ENCODE data around the gene CADM3.
A peak's percentile ranks its signal among the peaks of the same experiment; 100 is the strongest.

CADM3 gene

DNA sequence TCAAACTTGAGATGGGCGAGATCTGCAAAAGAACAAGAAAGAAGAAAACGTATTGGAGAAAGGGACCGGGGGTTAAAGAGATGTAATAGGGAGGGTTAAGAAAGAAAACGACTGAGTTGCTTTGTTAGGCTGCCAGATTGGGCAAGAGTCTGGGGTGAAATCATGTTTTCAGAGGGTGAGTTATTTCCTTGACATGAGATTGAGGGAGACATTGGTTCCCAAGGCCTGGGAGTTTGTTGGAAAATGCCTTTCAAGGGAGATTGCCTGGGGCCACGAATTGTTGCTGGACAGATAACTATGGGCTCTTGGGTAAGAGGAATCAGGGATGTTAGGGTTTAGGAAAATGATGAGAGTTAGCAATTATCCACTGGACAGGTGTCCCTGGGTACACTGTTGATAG lies 776 bp upstream of the CADM3 start:
- Histone ChIP-seq H3K36me3 (ENCODE audit: insufficient read depth, low read length) (no peaks in the 10 kb centered on the region), H3K4me3 (no peak overlapping the region), H3K9me3 (ENCODE audit: low read depth, low read length) (no peaks in the 10 kb centered on the region), H3K9ac (ENCODE audit: insufficient read length) (no peak overlapping the region), H3K27ac (no peak overlapping the region)
- DNase-seq (ENCODE audit: low read depth, low spot score): no peak
- TF ChIP-seq EZH2 (IDR thresholded peaks at IDR 0.05) (no peak), FOXP2 (optimal IDR thresholded peaks at IDR 0.05; ENCODE audit: control extremely low read depth, extremely low read length, insufficient read depth) (no peak), POLR2AphosphoS5 (IDR thresholded peaks at IDR 0.05; ENCODE audit: borderline replicate concordance, low read depth, low read length) (no peak)

DNA sequence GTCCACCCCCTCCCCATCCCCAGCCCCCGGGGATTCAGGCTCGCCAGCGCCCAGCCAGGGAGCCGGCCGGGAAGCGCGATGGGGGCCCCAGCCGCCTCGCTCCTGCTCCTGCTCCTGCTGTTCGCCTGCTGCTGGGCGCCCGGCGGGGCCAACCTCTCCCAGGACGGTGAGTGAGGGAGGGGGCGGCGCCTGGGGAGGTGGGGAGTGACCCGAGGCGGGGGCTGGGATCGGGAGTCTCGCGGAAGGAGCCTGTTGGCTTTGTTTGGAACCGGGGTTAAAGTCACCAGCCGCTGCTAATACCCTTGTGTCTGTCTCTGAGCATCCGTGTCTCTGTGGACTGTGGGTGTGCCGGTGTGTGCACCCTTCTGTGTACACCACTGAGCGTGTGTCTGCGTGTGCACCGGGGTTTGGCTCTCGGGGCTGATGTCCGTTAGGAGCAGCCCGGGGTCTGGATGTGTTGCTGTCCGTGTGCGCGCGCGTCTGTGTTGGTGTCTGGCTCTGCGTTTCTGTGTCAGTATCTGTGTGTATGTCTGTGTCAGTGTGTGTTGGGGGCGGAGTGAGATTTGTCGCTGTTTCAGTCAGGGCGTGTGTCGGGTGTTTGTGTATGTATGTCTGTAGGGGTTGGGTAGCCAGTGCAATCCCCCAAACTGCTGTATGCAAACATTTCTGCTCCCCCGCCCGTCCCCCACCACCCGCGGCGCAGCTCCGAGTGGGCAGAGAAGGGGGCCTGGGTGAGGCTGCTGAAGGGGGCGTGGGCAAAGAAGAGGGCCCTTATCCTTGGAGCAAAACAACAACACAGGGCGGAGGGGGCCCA lies 480 bp downstream of the CADM3 start:
- Histone ChIP-seq H3K36me3 (ENCODE audit: insufficient read depth, low read length) (no peaks in the 10 kb centered on the region), H3K27ac (no peak overlapping the region), H3K9ac (ENCODE audit: insufficient read length) (no peak overlapping the region), H3K9me3 (ENCODE audit: low read depth, low read length) (no peaks in the 10 kb centered on the region), H3K4me3 (no peak overlapping the region)
- no peak for TF ChIP-seq POLR2AphosphoS5 (IDR thresholded peaks at IDR 0.05; ENCODE audit: borderline replicate concordance, low read depth, low read length)
- no peak for TF ChIP-seq EZH2 (IDR thresholded peaks at IDR 0.05)
- no peak for TF ChIP-seq FOXP2 (optimal IDR thresholded peaks at IDR 0.05; ENCODE audit: control extremely low read depth, extremely low read length, insufficient read depth)
- no peak for DNase-seq (ENCODE audit: low read depth, low spot score)

DNA sequence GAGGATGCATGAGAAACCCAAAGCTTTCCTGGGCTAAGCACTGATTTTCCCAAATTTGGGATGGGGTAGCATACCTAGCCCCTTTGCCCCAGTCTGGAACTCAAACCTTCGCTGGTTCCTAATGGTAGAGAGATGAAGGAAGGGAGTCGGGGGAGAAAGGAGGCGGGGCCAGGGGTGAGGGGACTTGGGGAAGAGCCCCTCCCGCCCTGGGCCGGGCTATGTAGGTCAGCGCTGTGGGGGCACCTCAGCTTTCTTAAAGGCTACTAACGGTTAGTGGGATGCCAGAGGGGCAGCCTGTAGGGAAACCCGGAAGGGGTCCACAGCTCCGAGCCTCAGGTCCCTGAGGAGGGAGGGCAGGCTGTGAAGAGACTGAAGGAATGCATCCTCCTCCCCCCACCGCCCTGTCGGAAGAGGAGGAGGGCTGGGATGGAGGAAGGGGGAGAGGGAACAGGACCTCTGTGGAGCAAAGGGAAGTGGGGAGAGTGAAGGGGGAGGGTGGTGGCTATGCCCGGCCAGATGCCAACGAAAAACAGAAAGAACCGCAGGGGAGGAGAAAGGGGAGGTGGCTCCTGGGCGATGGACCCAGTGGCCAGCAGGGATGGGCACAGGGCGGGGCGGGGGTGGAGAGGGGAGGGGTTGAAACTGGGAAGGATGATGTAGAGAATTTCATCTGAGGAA lies 1.3 kb downstream of the CADM3 start:
- no peaks in the 10 kb centered on the region for H3K9me3 ChIP-seq (ENCODE audit: low read depth, low read length)
- DNase-seq (ENCODE audit: low read depth, low spot score): no peak
- no peaks in the 10 kb centered on the region for H3K36me3 ChIP-seq (ENCODE audit: insufficient read depth, low read length)
- no peak overlapping the region for H3K9ac ChIP-seq (ENCODE audit: insufficient read length)
- TF ChIP-seq POLR2AphosphoS5 (IDR thresholded peaks at IDR 0.05; ENCODE audit: borderline replicate concordance, low read depth, low read length) (no peak), EZH2 (IDR thresholded peaks at IDR 0.05) (no peak), FOXP2 (optimal IDR thresholded peaks at IDR 0.05; ENCODE audit: control extremely low read depth, extremely low read length, insufficient read depth) (no peak)
- H3K27ac ChIP-seq: no peak overlapping the region
- H3K4me3 ChIP-seq: no peak overlapping the region

DNA sequence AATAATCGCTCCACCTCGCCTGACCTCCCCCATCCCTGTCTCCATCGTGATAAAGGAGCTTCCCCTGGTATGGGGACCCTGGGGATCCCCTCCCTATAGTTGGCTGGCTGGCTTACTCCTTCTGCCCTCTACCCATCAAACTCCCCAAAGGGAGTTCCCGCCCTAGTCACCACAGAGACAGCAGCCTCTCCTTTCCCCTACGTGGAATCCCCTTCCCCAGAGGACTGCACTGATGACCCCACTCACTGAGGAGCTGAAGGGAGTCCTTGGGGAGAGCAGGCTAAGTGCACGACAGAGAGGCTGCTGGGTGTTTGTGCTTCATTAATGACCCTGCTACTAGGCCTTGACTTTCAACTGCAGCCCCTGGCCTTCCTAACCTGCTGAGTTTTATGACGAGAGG lies 1.9 kb downstream of the CADM3 start:
- Histone ChIP-seq H3K9ac (ENCODE audit: insufficient read length) (no peak overlapping the region), H3K27ac (no peak overlapping the region), H3K4me3 (no peak overlapping the region), H3K9me3 (ENCODE audit: low read depth, low read length) (no peaks in the 10 kb centered on the region), H3K36me3 (ENCODE audit: insufficient read depth, low read length) (no peaks in the 10 kb centered on the region)
- TF ChIP-seq FOXP2 (optimal IDR thresholded peaks at IDR 0.05; ENCODE audit: control extremely low read depth, extremely low read length, insufficient read depth) (no peak), EZH2 (IDR thresholded peaks at IDR 0.05) (no peak), POLR2AphosphoS5 (IDR thresholded peaks at IDR 0.05; ENCODE audit: borderline replicate concordance, low read depth, low read length) (no peak)
- no peak for DNase-seq (ENCODE audit: low read depth, low spot score)

DNA sequence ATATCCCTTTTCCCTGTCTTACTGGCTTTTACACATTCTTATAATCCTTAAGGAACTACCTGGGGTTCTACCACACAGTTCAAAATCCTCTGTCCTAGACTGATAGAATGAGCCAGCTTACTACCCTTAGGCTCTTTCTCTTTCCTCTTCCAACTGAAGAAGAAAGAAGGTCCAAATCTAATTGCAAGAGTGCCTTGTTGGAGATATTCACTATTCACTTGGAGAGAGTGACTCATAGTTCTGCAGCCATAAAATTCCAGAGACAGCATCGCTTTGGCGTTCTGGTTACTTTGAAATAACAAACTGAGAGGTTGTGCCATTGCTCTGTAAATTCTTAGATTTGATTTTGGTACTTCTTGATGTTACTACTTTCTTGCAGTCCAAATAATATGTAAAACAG lies 4.2 kb downstream of the CADM3 start:
- no peaks in the 10 kb centered on the region for H3K36me3 ChIP-seq (ENCODE audit: insufficient read depth, low read length)
- TF ChIP-seq FOXP2 (optimal IDR thresholded peaks at IDR 0.05; ENCODE audit: control extremely low read depth, extremely low read length, insufficient read depth): no peak
- TF ChIP-seq EZH2 (IDR thresholded peaks at IDR 0.05): no peak
- TF ChIP-seq POLR2AphosphoS5 (IDR thresholded peaks at IDR 0.05; ENCODE audit: borderline replicate concordance, low read depth, low read length): no peak
- no peak overlapping the region for H3K27ac ChIP-seq
- H3K9ac ChIP-seq (ENCODE audit: insufficient read length): no peak overlapping the region
- no peak for DNase-seq (ENCODE audit: low read depth, low spot score)
- H3K9me3 ChIP-seq (ENCODE audit: low read depth, low read length): no peaks in the 10 kb centered on the region
- H3K4me3 ChIP-seq: no peak overlapping the region

DNA sequence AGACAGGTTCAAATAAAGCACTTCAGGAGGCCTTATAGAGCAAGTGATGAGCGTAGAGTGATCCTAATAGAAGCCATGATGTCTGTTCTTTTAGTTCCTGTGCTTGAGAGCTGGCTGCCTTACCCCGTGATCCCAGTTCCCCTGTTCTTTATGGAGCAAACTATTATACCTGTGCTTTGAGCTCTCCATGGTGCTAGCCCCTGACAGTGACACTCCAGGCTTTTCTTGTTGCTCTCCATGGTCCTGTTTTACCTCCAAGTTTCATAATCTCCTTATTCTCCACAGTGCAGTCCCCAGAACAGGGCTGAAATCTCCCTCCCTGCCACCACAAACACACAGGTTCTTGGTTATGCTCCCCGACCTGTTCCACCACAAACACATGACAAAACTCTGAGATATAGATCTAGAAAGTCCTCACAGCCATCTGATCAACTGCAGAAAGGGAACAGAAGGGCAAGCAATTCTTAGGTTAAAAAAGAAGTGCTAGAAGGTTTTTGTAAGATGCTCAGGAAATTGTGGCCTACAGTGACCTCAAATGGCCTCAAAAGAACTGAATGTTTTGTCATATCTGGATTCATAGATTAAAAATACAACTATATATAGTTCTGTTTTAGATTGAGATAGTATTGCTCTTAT lies 6.0 kb downstream of the CADM3 start:
- DNase-seq (ENCODE audit: low read depth, low spot score): peak; percentile 48
- TF ChIP-seq EZH2 (IDR thresholded peaks at IDR 0.05) (no peak), FOXP2 (optimal IDR thresholded peaks at IDR 0.05; ENCODE audit: control extremely low read depth, extremely low read length, insufficient read depth) (no peak)
- H3K9ac ChIP-seq (ENCODE audit: insufficient read length): no peak overlapping the region
- H3K27ac ChIP-seq: no peak overlapping the region
- no peaks in the 10 kb centered on the region for H3K9me3 ChIP-seq (ENCODE audit: low read depth, low read length)
- H3K4me3 ChIP-seq: no peak overlapping the region
- H3K36me3 ChIP-seq (ENCODE audit: insufficient read depth, low read length): no peaks in the 10 kb centered on the region

DNA sequence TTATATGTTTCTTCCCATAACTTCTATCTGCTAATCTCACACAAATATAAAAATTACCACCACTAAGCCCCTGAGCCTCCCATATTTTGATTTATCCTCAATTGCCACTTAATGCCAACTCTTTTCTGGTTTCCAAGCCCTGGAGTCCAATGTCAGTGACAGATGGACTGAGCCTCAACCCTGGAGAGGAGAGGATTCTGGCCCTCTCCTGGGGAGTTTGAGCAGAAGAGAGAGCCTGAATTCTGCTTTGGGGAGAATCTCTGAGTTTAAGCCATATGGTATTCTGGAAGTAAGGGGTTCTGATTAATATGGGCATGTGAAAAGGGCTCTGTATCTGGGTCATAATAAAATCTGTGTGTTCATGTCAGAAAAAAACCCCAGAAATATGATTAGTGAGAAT lies 8.5 kb downstream of the CADM3 start:
- H3K9ac ChIP-seq (ENCODE audit: insufficient read length): no peak overlapping the region
- no peak overlapping the region for H3K27ac ChIP-seq
- H3K9me3 ChIP-seq (ENCODE audit: low read depth, low read length): no peaks in the 10 kb centered on the region
- H3K36me3 ChIP-seq (ENCODE audit: insufficient read depth, low read length): no peaks in the 10 kb centered on the region
- TF ChIP-seq EZH2 (IDR thresholded peaks at IDR 0.05) (no peak), POLR2AphosphoS5 (IDR thresholded peaks at IDR 0.05; ENCODE audit: borderline replicate concordance, low read depth, low read length) (no peak), FOXP2 (optimal IDR thresholded peaks at IDR 0.05; ENCODE audit: control extremely low read depth, extremely low read length, insufficient read depth) (no peak)
- no peak for DNase-seq (ENCODE audit: low read depth, low spot score)
- H3K4me3 ChIP-seq: no peak overlapping the region

DNA sequence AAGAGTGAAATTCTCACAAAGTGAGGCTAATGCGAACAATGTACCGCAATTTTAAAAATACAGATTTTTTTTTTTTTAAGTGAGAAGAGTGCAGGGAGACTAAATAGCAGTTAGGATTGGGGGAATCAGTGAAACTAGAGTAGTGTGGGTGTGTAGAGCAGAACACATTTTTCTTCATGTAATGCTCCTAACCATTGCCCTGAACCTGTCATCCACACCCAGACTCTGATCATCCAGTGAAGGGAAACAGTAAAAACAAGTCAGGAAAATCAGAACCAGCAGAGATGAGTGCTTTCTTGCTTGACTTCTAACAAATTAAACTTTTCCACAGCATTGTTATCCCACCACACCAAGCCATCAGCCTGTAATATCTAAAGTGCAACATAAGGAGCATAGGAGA lies 9.1 kb downstream of the CADM3 start:
- Histone ChIP-seq H3K9ac (ENCODE audit: insufficient read length) (no peak overlapping the region), H3K36me3 (ENCODE audit: insufficient read depth, low read length) (no peaks in the 10 kb centered on the region), H3K4me3 (no peak overlapping the region), H3K27ac (no peak overlapping the region), H3K9me3 (ENCODE audit: low read depth, low read length) (no peaks in the 10 kb centered on the region)
- DNase-seq (ENCODE audit: low read depth, low spot score): no peak
- TF ChIP-seq EZH2 (IDR thresholded peaks at IDR 0.05): no peak

Measured in SK-N-MC (cell line).